Measurements from ENCODE around the gene UBA5. TPM values are rescaled to one million over a fixed set of nuclear protein-coding genes. Genes with fewer than 3 reads are reported as not detected.

Gene UBA5
- total RNA-seq, 1 donor from 2014 or later = 30.3 TPM

DNA sequence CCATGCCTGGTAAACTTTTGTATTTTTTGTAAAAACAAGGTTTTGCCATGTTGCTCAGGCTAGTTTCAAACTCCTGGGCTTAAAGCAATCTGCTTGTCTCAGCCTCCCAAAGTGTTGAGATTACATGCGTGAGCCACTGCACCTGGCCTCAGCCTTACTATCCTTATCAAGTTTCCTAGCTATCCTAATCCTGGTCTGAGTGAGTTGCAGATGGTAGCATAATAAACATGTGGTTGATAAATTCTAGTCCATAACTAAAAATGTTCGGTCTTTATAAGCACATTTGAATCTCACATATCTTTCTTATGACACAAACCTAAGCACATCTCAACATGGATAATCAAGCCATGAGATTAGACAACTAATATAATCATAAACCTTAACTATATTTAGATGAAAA, 43.6 kb downstream of the UBA5 start:
- H3K4me3 ChIP-seq (ENCODE audit: low read depth, low read length) = no peak overlapping the region
- DNase-seq (ENCODE audit: low read depth) = no peak
- no peak for FAIRE-seq
- H3K36me3 ChIP-seq (ENCODE audit: control insufficient read depth, insufficient read depth, low read length) = peaks cover 8% of the 10 kb centered on the region
- TF ChIP-seq CTCF (IDR thresholded peaks at IDR 0.05; ENCODE audit: insufficient read depth, low read length, severe bottlenecking) = no peak
- no peaks in the 10 kb centered on the region for H3K27me3 ChIP-seq (ENCODE audit: control insufficient read depth, insufficient read depth, low read length)

GRCh38 chr3:132709761-132710160, 49.6 kb downstream of the UBA5 start:
- Histone ChIP-seq H3K4me3 (ENCODE audit: low read depth, low read length) (no peak overlapping the region), H3K36me3 (ENCODE audit: control insufficient read depth, insufficient read depth, low read length) (peaks cover 2% of the 10 kb centered on the region), H3K27me3 (ENCODE audit: control insufficient read depth, insufficient read depth, low read length) (no peaks in the 10 kb centered on the region)
- no peak for FAIRE-seq
- TF ChIP-seq CTCF (IDR thresholded peaks at IDR 0.05; ENCODE audit: insufficient read depth, low read length, severe bottlenecking) = no peak
- DNase-seq (ENCODE audit: low read depth) = no peak

GRCh38 chr3:132710311-132710710, 50.2 kb downstream of the UBA5 start:
- Histone ChIP-seq H3K27me3 (ENCODE audit: control insufficient read depth, insufficient read depth, low read length) (no peaks in the 10 kb centered on the region), H3K4me3 (ENCODE audit: low read depth, low read length) (no peak overlapping the region), H3K36me3 (ENCODE audit: control insufficient read depth, insufficient read depth, low read length) (peaks cover 2% of the 10 kb centered on the region)
- TF ChIP-seq CTCF (IDR thresholded peaks at IDR 0.05; ENCODE audit: insufficient read depth, low read length, severe bottlenecking) = no peak
- no peak for FAIRE-seq
- no peak for DNase-seq (ENCODE audit: low read depth)

DNA sequence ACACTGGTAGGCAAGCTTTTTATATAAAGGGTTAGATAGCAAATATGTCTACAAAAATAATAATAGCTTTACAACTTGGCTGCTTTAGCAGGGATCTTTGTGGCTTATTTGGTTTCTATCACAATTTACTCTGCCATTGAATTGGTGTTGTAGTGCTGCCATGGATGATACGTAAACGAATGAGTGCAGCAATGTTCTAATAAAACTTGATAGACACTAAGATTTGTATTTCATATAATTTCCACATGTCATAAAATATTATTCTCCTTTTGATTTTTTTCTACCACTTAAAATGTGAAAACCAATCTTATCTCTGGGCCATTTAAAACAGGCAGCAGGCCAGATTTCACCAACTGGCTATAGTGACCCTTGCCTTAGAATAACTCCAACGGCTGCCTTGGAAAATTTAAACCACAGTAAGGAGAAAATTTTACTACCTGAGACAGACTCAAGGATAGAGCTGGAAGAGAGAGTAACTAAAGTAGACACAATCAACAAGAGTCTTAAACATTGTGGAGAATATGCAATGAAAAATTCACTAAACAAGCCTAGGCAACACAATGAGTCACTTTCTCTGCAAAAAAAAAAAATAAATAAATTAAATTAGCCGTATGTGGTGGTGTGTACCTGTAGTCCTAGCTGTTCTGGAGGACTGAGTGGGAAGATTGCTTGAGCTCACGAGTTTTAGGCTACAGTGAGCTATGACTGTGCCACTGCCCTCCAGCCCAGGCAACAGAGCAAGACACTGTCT, 54.0 kb downstream of the UBA5 start:
- Histone ChIP-seq H3K36me3 (ENCODE audit: control insufficient read depth, insufficient read depth, low read length) (peaks cover 1% of the 10 kb centered on the region), H3K27me3 (ENCODE audit: control insufficient read depth, insufficient read depth, low read length) (no peaks in the 10 kb centered on the region), H3K4me3 (ENCODE audit: low read depth, low read length) (no peak overlapping the region)
- no peak for TF ChIP-seq CTCF (IDR thresholded peaks at IDR 0.05; ENCODE audit: insufficient read depth, low read length, severe bottlenecking)
- FAIRE-seq = no peak
- peak; percentile 51 for DNase-seq (ENCODE audit: low read depth)

- TF ChIP-seq CTCF (IDR thresholded peaks at IDR 0.05; ENCODE audit: insufficient read depth, low read length, severe bottlenecking) = no peak
- no peak for DNase-seq (ENCODE audit: low read depth)
- Histone ChIP-seq H3K36me3 (ENCODE audit: control insufficient read depth, insufficient read depth, low read length) (peaks cover 1% of the 10 kb centered on the region), H3K4me3 (ENCODE audit: low read depth, low read length) (no peak overlapping the region), H3K27me3 (ENCODE audit: control insufficient read depth, insufficient read depth, low read length) (no peaks in the 10 kb centered on the region)
- FAIRE-seq = no peak
These were observed 56.2 kb downstream of the UBA5 start for GRCh38 chr3:132716372-132716771.

GRCh38 chr3:132720228-132720627, 60.1 kb downstream of the UBA5 start:
- FAIRE-seq (no peak), DNase-seq (ENCODE audit: low read depth) (no peak)
- Histone ChIP-seq H3K4me3 (ENCODE audit: low read depth, low read length) (no peak overlapping the region), H3K36me3 (ENCODE audit: control insufficient read depth, insufficient read depth, low read length) (no peaks in the 10 kb centered on the region), H3K27me3 (ENCODE audit: control insufficient read depth, insufficient read depth, low read length) (no peaks in the 10 kb centered on the region)
- TF ChIP-seq CTCF (IDR thresholded peaks at IDR 0.05; ENCODE audit: insufficient read depth, low read length, severe bottlenecking) = no peak

All from bronchial epithelial cell (primary cell).